ENCODE data around the gene HNRNPM. TPM values are rescaled to one million over a fixed set of nuclear protein-coding genes. Genes with fewer than 3 reads are reported as not detected.

Gene HNRNPM
- total RNA-seq, 1 donor from 2014 or later: 320 TPM

GRCh38 chr19:8426283-8426682 lies 18.5 kb upstream of the HNRNPM start:
- DNase-seq (ENCODE audit: low spot score, unreplicated experiment): no peak
- Mint-ChIP-seq H3K4me1 (ENCODE audit: low read depth) (peaks cover 11% of the 10 kb centered on the region), H3K27ac (no peak overlapping the region), H3K9me3 (ENCODE audit: low read depth) (no peaks in the 10 kb centered on the region), H3K4me3 (ENCODE audit: low read depth) (no peak overlapping the region), H3K36me3 (ENCODE audit: insufficient read depth) (peaks cover 6% of the 10 kb centered on the region), H3K27me3 (no peaks in the 10 kb centered on the region)
- TF ChIP-seq, protein P1, sequence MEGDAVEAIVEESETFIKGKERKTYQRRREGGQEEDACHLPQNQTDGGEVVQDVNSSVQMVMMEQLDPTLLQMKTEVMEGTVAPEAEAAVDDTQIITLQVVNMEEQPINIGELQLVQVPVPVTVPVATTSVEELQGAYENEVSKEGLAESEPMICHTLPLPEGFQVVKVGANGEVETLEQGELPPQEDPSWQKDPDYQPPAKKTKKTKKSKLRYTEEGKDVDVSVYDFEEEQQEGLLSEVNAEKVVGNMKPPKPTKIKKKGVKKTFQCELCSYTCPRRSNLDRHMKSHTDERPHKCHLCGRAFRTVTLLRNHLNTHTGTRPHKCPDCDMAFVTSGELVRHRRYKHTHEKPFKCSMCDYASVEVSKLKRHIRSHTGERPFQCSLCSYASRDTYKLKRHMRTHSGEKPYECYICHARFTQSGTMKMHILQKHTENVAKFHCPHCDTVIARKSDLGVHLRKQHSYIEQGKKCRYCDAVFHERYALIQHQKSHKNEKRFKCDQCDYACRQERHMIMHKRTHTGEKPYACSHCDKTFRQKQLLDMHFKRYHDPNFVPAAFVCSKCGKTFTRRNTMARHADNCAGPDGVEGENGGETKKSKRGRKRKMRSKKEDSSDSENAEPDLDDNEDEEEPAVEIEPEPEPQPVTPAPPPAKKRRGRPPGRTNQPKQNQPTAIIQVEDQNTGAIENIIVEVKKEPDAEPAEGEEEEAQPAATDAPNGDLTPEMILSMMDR (IDR thresholded peaks at IDR 0.05; ENCODE audit: unreplicated experiment): no peak

GRCh38 chr19:8429044-8429443 lies 15.7 kb upstream of the HNRNPM start:
- peaks cover 1% of the 10 kb centered on the region for H3K4me1 Mint-ChIP-seq (ENCODE audit: low read depth)
- H3K27ac Mint-ChIP-seq: no peak overlapping the region
- H3K9me3 Mint-ChIP-seq (ENCODE audit: low read depth): no peaks in the 10 kb centered on the region
- TF ChIP-seq, protein P1 (IDR thresholded peaks at IDR 0.05; ENCODE audit: unreplicated experiment): no peak
- H3K27me3 Mint-ChIP-seq: no peaks in the 10 kb centered on the region
- no peak overlapping the region for H3K4me3 Mint-ChIP-seq (ENCODE audit: low read depth)
- DNase-seq (ENCODE audit: low spot score, unreplicated experiment): no peak
- H3K36me3 Mint-ChIP-seq (ENCODE audit: insufficient read depth): peaks cover 5% of the 10 kb centered on the region

DNA sequence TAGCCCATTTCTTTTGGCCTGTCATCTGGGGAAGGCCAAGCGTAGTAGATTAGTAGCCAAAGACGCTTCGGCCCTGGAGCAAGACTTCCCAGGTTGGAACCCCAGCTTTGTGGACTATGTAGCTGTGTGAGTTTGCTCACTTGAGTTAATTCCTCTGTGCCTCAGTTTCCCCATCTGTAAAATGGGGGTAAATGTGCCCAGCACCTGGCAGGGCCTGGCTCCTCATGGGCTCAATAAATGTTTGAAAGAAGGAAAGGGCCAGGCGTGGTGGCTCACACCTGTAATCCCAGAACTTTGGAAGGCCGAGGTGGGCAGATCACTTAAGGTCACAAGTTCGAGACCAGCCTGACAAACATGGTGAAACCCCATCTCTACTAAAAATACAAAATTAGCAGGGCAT lies 14.9 kb upstream of the HNRNPM start:
- Mint-ChIP-seq H3K27ac (no peak overlapping the region), H3K9me3 (ENCODE audit: low read depth) (no peaks in the 10 kb centered on the region), H3K36me3 (ENCODE audit: insufficient read depth) (peaks cover 5% of the 10 kb centered on the region), H3K4me1 (ENCODE audit: low read depth) (no peaks in the 10 kb centered on the region), H3K27me3 (no peaks in the 10 kb centered on the region), H3K4me3 (ENCODE audit: low read depth) (no peak overlapping the region)
- no peak for DNase-seq (ENCODE audit: low spot score, unreplicated experiment)
- TF ChIP-seq, protein P1 (IDR thresholded peaks at IDR 0.05; ENCODE audit: unreplicated experiment): no peak

- Mint-ChIP-seq H3K27me3 (no peaks in the 10 kb centered on the region), H3K4me1 (ENCODE audit: low read depth) (peaks cover 1% of the 10 kb centered on the region), H3K9me3 (ENCODE audit: low read depth) (no peaks in the 10 kb centered on the region), H3K27ac (no peak overlapping the region), H3K4me3 (ENCODE audit: low read depth) (no peak overlapping the region), H3K36me3 (ENCODE audit: insufficient read depth) (peaks cover 6% of the 10 kb centered on the region)
- TF ChIP-seq, protein P1 (IDR thresholded peaks at IDR 0.05; ENCODE audit: unreplicated experiment): no peak
- no peak for DNase-seq (ENCODE audit: low spot score, unreplicated experiment)
Measured at GRCh38 chr19:8430650-8431049, 14.1 kb upstream of the HNRNPM start.

DNA sequence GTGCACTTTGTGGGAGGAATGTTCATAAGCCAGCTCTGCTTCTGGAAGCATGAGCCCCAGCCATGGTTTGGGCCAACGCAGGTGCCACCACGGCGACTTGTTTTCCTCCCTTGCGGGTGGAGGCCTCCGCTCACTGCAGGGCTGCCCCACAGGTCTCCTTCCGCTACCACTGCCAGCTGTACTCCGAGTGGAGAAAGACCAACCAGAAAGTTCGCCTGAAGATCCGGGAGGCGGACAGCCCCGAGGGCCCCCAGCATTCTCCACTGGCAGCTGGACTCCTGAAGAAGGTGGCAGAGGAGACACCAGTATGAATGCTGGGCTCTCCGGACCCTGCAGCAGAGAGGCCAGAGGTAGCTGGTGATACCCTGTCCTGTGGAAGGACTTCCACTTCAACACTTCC lies 6.5 kb upstream of the HNRNPM start:
- Mint-ChIP-seq H3K27me3 (no peaks in the 10 kb centered on the region), H3K9me3 (ENCODE audit: low read depth) (no peaks in the 10 kb centered on the region)

More for the DNA sequence above, 6.5 kb upstream of the HNRNPM start:
- Mint-ChIP-seq H3K36me3 (ENCODE audit: insufficient read depth) (peaks cover 1% of the 10 kb centered on the region), H3K4me1 (ENCODE audit: low read depth) (peaks cover 1% of the 10 kb centered on the region), H3K4me3 (ENCODE audit: low read depth) (no peak overlapping the region), H3K27ac (no peak overlapping the region)
- TF ChIP-seq, protein P1 (IDR thresholded peaks at IDR 0.05; ENCODE audit: unreplicated experiment): no peak
- DNase-seq (ENCODE audit: low spot score, unreplicated experiment): no peak

Measured in progenitor cell of endocrine pancreas (in vitro differentiated cells).